ENCODE measurements around the gene INPP5K.

GRCh38 chr17:1496869-1497268 lies 19.5 kb downstream of the INPP5K start:
- TF ChIP-seq CTCF (IDR thresholded peaks at IDR 0.05) (no peak), POLR2A (IDR thresholded peaks at IDR 0.05) (no peak), EP300 (IDR thresholded peaks at IDR 0.05) (no peak)
